ENCODE results near the gene CYP4B1.

Gene CYP4B1

DNA sequence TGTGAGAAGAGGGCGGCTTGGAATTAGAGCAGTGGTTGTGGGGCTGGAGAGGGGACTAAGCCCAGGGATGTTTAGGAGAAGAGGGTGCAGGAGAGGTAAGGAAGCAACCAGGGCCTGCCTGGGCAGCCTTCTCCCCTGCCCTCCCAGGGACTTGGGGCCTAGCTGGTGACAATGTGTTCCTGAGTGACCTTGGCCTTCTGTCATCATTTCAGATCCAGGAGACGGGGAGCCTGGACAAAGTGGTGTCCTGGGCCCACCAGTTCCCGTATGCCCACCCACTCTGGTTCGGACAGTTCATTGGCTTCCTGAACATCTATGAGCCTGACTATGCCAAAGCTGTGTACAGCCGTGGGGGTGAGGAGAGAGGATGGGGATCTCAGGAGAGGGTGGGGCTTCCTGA lies 11.8 kb downstream of the CYP4B1 start:
- Mint-ChIP-seq H3K4me3 (no peak overlapping the region), H3K4me1 (no peaks in the 10 kb centered on the region), H3K27ac (no peak overlapping the region), H3K9me3 (peaks cover 5% of the 10 kb centered on the region), H3K27me3 (ENCODE audit: low read depth, poor library complexity) (peaks cover 32% of the 10 kb centered on the region), H3K36me3 (ENCODE audit: low read depth) (no peaks in the 10 kb centered on the region)
- no peak for DNase-seq
- TF ChIP-seq, protein P1, sequence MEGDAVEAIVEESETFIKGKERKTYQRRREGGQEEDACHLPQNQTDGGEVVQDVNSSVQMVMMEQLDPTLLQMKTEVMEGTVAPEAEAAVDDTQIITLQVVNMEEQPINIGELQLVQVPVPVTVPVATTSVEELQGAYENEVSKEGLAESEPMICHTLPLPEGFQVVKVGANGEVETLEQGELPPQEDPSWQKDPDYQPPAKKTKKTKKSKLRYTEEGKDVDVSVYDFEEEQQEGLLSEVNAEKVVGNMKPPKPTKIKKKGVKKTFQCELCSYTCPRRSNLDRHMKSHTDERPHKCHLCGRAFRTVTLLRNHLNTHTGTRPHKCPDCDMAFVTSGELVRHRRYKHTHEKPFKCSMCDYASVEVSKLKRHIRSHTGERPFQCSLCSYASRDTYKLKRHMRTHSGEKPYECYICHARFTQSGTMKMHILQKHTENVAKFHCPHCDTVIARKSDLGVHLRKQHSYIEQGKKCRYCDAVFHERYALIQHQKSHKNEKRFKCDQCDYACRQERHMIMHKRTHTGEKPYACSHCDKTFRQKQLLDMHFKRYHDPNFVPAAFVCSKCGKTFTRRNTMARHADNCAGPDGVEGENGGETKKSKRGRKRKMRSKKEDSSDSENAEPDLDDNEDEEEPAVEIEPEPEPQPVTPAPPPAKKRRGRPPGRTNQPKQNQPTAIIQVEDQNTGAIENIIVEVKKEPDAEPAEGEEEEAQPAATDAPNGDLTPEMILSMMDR (IDR thresholded peaks at IDR 0.05) = no peak

DNA sequence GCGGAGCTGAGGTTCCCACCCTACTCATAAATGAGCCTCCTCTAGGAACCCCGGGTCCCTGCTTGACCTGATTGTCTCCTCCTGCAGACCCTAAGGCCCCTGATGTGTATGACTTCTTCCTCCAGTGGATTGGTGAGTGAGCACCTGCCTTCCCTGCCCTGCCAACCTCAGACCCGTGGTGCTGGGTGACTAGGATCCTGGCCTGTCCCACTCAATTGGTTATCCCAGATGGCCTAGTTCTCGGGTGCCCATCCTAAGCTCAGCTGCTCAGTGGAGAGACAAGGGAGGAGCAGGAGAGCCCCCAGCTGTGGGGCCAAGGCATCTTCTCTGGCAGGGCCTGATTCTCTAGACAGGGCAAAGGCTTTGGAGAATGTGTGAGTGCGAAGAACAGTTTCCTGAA lies 12.2 kb downstream of the CYP4B1 start:
- no peak overlapping the region for H3K4me3 Mint-ChIP-seq
- no peak for DNase-seq
- H3K9me3 Mint-ChIP-seq = peaks cover 5% of the 10 kb centered on the region
- H3K27ac Mint-ChIP-seq = no peak overlapping the region
- no peaks in the 10 kb centered on the region for H3K36me3 Mint-ChIP-seq (ENCODE audit: low read depth)
- TF ChIP-seq, protein P1 (IDR thresholded peaks at IDR 0.05) = no peak
- H3K4me1 Mint-ChIP-seq = no peaks in the 10 kb centered on the region
- peaks cover 29% of the 10 kb centered on the region for H3K27me3 Mint-ChIP-seq (ENCODE audit: low read depth, poor library complexity)

DNA sequence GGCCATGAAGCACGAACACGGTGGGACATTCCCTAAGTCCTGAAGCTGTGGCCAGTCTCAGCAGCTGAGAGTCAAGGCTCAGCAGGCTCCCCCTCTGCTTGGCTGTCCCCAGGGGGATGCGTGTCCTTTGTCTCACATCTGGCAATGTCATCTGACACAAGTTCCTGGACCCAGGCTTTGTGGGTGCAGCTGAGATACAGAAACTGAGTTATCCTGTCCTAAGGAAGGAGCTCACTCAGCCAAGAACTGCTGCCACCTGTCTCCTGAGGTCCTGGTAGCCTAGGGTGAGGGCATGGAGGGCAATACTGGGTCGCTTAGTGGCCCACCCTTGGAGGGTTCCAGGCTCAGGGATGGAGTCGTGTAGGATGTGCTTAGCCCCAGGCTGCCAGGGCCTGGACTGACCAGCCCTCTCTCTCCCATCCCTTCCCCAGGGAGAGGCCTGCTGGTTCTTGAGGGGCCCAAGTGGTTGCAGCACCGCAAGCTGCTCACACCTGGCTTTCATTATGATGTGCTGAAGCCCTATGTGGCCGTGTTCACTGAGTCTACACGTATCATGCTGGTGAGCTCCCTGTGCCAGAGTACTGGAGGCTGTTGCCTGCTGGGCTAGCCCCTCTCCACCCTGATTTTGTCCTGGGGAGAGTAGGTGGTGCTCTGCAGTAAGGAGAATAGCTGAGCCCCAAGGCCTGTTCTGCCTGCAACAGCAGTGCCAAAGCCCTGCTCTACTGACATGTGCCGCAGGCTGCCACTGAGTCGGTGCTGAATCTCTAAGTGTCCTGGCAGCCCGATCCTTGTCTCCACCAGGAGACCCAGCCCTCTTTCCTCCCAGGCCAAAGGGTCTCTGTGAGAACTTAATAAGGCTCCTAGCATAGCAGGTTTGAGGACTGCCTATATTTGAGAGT lies 13.5 kb downstream of the CYP4B1 start:
- Mint-ChIP-seq H3K4me1 (no peaks in the 10 kb centered on the region), H3K27ac (peak overlapping the region; percentile 30), H3K36me3 (ENCODE audit: low read depth) (no peaks in the 10 kb centered on the region), H3K27me3 (ENCODE audit: low read depth, poor library complexity) (peaks cover 23% of the 10 kb centered on the region), H3K4me3 (no peak overlapping the region), H3K9me3 (peaks cover 5% of the 10 kb centered on the region)
- no peak for DNase-seq
- TF ChIP-seq, protein P1 (IDR thresholded peaks at IDR 0.05) = no peak

DNA sequence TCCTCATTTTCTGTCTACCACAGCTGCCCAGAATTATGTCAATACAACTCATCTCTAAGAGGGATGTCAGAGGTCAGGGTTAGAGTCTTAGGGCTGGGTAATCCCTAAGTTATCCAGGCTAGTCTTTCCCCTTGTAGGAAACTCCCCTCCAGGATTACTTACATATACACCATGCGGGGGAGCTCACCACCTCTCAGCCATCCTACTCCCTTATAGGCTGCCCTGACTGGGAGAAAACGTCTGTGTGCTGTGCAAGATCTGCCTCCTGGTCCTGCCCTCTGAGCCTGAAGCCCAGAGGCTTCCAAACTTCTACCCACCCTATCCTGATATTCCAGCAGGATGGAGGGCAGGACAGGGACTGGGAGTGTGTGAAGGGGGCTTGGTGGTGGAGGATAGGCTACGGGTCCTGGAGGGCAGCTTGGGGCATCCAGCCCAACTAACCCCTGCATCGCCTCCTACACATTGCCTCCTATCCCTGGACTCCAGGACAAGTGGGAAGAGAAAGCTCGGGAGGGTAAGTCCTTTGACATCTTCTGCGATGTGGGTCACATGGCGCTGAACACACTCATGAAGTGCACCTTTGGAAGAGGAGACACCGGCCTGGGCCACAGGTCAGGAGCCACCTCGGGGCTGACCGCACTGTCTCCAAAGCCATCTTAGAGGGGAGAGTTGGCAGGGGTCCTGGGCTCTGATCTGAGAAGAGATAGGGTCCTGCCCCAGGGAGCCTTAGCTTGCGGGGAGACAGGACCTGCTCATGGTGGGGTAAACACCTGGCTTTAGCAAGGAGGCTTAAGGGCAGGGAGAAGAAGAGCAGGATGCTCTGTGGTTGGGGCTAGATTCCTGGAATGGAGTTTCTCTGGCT lies 14.4 kb downstream of the CYP4B1 start:
- TF ChIP-seq, protein P1 (IDR thresholded peaks at IDR 0.05) = no peak
- H3K36me3 Mint-ChIP-seq (ENCODE audit: low read depth) = no peaks in the 10 kb centered on the region
- no peak overlapping the region for H3K27ac Mint-ChIP-seq
- no peaks in the 10 kb centered on the region for H3K4me1 Mint-ChIP-seq
- peaks cover 15% of the 10 kb centered on the region for H3K27me3 Mint-ChIP-seq (ENCODE audit: low read depth, poor library complexity)
- DNase-seq = no peak
- no peaks in the 10 kb centered on the region for H3K9me3 Mint-ChIP-seq
- H3K4me3 Mint-ChIP-seq = no peak overlapping the region

DNA sequence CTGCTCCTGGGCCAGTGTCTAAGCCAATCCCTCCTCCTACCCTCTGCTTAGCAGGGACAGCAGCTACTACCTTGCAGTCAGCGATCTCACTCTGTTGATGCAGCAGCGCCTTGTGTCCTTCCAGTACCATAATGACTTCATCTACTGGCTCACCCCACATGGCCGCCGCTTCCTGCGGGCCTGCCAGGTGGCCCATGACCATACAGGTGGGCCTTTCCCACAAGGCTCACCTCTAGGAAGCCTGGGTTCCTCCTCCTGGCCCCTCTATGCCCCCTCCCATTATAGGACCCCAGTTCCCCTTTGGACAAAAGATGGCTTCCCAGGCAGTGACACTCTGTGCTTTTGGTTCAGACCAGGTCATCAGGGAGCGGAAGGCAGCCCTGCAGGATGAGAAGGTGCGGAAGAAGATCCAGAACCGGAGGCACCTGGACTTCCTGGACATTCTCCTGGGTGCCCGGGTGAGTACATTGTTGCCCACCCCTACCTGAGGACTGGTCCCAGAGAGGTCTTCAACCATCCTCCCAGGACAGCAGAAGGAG lies 15.1 kb downstream of the CYP4B1 start:
- TF ChIP-seq, protein P1 (IDR thresholded peaks at IDR 0.05) = no peak
- no peaks in the 10 kb centered on the region for H3K36me3 Mint-ChIP-seq (ENCODE audit: low read depth)
- no peaks in the 10 kb centered on the region for H3K4me1 Mint-ChIP-seq
- no peak overlapping the region for H3K27ac Mint-ChIP-seq
- H3K9me3 Mint-ChIP-seq = no peaks in the 10 kb centered on the region
- H3K4me3 Mint-ChIP-seq = no peak overlapping the region
- no peak for DNase-seq
- H3K27me3 Mint-ChIP-seq (ENCODE audit: low read depth, poor library complexity) = peaks cover 15% of the 10 kb centered on the region

Data from nephron progenitor cell (in vitro differentiated cells).